ENCODE measurements around the gene KIF1B.

GRCh38 chr1:10337436-10337835 lies 127.1 kb downstream of the KIF1B start:
- TF ChIP-seq FOXA1 (IDR thresholded peaks at IDR 0.05) (no peak), SP1 (IDR thresholded peaks at IDR 0.05) (no peak), FOXM1 (IDR thresholded peaks at IDR 0.05; ENCODE audit: borderline replicate concordance) (no peak), FOXK2 (IDR thresholded peaks at IDR 0.05) (no peak), HDGF (IDR thresholded peaks at IDR 0.05; ENCODE audit: borderline replicate concordance) (no peak), NFRKB (IDR thresholded peaks at IDR 0.05) (no peak), SUZ12 (IDR thresholded peaks at IDR 0.05) (no peak), LEF1 (IDR thresholded peaks at IDR 0.05; ENCODE audit: borderline replicate concordance) (no peak), ELF4 (IDR thresholded peaks at IDR 0.05) (no peak), PKNOX1 (IDR thresholded peaks at IDR 0.05) (no peak)
